Muscle of back (tissue), 10 donors: ENCODE measurements around the gene CLPSL2. TPM values are rescaled to one million over a fixed set of nuclear protein-coding genes. Genes with fewer than 3 reads are reported as not detected.

Source experiments
- polyA plus RNA-seq, 10 donors: library from polyadenylated mRNA; unstranded; fragments of 120-200 nt; gene quantifications; one replicate each; pipeline ENCODE4 v1.2.1, GENCODE V29; 2013; ENCODE audit not compliant: insufficient read length in 10 of 10

The CLPSL2 gene
- polyA plus RNA-seq, 10 donors: not detected

Other genes starting within 250 kb of the CLPSL2 start
- 10 to 100 TPM; 12.2 to 30.4 (median 17.0) TPM for gene FKBP5, start 87.7 kb upstream of the CLPSL2 start, polyA plus RNA-seq
- 1 to 10 TPM in 4 of 10 donors, under 1 TPM in 6; 0.59 to 1.6 (median 0.99) TPM for gene ARMC12, start 39.6 kb upstream of the CLPSL2 start, polyA plus RNA-seq
- gene CLPSL1, start 4.4 kb downstream of the CLPSL2 start, polyA plus RNA-seq: not detected
- gene CLPS, start 20.7 kb downstream of the CLPSL2 start, polyA plus RNA-seq: not detected
- not detected for gene LHFPL5, start 28.8 kb downstream of the CLPSL2 start, polyA plus RNA-seq
- gene SRPK1, start 144.5 kb downstream of the CLPSL2 start, polyA plus RNA-seq: 10 to 100 TPM; 13.3 to 23.1 (median 18.9) TPM
- gene SLC26A8, start 248.0 kb downstream of the CLPSL2 start, polyA plus RNA-seq: under 1 TPM in 7 of 10 donors, not detected in 3; 0.04 to 0.25 (median 0.12) TPM